Erythroblast (primary cell): ENCODE data around the gene CDK2AP2.

ENCODE experiments used
- GATA1 ChIP-seq: IDR thresholded peaks from 2 replicates; pipeline ENCODE4 v1.6.1; 2011; ENCODE audit warnings: low read depth, mild to moderate bottlenecking, control low read depth, low read length, moderate library complexity
- POLR2A ChIP-seq: IDR thresholded peaks from 2 replicates; pipeline ENCODE4 v1.6.1; 2011; ENCODE audit warnings: mild to moderate bottlenecking, low read length

DNA sequence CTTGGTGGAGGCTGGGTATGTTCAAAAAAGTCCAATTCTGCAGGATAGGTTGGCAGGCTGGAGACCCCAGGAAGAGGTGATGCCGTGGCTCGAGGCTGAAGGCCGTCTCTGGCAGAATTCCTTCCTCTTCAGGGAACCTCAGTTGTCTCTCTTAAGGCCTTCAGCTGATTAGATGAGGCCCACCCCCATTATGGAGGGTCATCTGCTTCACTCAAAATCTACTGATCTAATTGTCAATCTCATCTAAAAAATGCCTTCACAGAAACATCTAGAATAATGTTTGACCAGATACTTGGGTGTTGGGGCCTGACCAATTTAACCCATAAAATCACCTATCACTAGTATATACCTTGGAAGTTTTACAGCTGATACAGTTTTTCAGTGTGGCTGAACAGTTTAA is 48.3 kb upstream of the CDK2AP2 start:
- TF ChIP-seq POLR2A: no peak
- no peak for TF ChIP-seq GATA1
